Testis (tissue), 2 donors: ENCODE measurements around the gene R3HDM2.

Experiments
- POLR2A ChIP-seq: fragments of 450-650 bp; IDR thresholded peaks from one replicate; pipeline ENCODE4 v1.6.1; 2017; ENCODE audit warnings: antibody characterized with exemption, mild to moderate bottlenecking, moderate library complexity
- TF ChIP-seq, protein P1 (sequence below), 3 experiments: fragments of 450-650 bp in 2 of 3; fragments of 200-600 bp in 1 of 3; sonication (generic) in 1 of 3; IDR thresholded peaks; one replicate each; pipeline ENCODE4 v1.5.1; 2016 to 2019; ENCODE audit warnings: antibody characterized with exemption in 3 of 3, mild to moderate bottlenecking in 2 of 3, moderate library complexity in 1 of 3

DNA sequence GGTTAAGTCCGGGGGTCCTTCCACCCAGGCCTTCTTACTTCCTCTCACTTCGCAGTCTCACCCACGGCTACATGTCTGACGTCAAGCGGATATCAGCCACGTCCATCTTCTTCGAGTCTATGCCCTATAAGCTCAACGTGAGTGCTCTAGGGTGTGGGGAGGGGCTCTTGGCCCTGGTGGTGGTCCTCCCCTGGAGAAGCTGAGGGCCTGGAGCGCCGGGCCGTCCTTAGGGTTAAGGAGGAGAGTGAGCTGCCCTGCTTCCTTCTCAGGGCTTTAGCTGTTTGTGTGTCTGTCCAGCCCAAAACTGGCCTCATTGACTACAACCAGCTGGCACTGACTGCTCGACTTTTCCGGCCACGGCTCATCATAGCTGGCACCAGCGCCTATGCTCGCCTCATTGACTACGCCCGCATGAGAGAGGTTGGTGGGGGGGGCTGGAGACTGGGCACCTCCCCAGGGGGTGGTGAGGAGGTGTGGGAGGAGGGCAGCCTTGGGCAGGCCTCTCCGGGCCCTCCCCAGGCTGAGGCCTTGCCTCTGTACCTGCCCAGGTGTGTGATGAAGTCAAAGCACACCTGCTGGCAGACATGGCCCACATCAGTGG is 198.6 kb downstream of the R3HDM2 start:
- TF ChIP-seq, protein P1, sequence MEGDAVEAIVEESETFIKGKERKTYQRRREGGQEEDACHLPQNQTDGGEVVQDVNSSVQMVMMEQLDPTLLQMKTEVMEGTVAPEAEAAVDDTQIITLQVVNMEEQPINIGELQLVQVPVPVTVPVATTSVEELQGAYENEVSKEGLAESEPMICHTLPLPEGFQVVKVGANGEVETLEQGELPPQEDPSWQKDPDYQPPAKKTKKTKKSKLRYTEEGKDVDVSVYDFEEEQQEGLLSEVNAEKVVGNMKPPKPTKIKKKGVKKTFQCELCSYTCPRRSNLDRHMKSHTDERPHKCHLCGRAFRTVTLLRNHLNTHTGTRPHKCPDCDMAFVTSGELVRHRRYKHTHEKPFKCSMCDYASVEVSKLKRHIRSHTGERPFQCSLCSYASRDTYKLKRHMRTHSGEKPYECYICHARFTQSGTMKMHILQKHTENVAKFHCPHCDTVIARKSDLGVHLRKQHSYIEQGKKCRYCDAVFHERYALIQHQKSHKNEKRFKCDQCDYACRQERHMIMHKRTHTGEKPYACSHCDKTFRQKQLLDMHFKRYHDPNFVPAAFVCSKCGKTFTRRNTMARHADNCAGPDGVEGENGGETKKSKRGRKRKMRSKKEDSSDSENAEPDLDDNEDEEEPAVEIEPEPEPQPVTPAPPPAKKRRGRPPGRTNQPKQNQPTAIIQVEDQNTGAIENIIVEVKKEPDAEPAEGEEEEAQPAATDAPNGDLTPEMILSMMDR (IDR thresholded peaks at IDR 0.05), result no peak
- no peak for TF ChIP-seq POLR2A
